Measurements from ENCODE around the gene C12orf57.

The C12orf57 gene

DNA sequence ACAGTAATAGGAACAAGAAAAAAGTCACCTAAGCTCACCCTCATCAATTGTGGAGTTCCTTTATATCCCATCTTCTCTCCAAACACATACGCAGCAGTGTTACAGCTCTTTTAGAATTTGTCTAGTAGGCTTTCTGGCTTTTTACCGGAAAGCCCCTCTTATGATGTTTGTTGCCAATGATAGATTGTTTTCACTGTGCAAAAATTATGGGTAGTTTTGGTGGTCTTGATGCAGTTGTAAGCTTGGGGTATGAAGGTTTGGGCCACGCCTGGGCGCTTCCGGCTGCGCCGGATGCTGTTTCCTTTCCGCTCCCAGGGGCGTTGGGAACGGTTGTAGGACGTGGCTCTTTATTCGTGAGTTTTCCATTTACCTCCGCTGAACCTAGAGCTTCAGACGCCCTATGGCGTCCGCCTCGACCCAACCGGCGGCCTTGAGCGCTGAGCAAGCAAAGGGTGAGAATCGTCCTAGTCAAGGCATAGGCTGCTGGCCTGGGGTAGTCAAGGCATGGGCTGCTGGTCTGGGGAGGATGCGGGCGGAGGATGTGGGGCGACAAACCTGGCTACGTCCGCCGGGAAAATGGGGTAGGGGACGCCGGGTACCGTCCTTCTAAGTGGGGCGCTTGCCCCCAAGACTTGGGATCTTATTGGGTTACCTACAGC is at the start of gene C12orf57, which contains the start of gene RNU7-1:
TSS of gene C12orf57 (plus strand) at position 301 of the 659 bp plus-strand sequence. CDS start at position 401, 100 bp downstream.
TSS of gene RNU7-1 (plus strand) at position 95 of the 659 bp plus-strand sequence.
- peak within 1 kb of the TSS; percentile 72 for H3K4me3 ChIP-seq (ENCODE audit: low read depth, low read length)
- peak; percentile 97 for DNase-seq (ENCODE audit: low read depth)
- TF ChIP-seq, protein P1, sequence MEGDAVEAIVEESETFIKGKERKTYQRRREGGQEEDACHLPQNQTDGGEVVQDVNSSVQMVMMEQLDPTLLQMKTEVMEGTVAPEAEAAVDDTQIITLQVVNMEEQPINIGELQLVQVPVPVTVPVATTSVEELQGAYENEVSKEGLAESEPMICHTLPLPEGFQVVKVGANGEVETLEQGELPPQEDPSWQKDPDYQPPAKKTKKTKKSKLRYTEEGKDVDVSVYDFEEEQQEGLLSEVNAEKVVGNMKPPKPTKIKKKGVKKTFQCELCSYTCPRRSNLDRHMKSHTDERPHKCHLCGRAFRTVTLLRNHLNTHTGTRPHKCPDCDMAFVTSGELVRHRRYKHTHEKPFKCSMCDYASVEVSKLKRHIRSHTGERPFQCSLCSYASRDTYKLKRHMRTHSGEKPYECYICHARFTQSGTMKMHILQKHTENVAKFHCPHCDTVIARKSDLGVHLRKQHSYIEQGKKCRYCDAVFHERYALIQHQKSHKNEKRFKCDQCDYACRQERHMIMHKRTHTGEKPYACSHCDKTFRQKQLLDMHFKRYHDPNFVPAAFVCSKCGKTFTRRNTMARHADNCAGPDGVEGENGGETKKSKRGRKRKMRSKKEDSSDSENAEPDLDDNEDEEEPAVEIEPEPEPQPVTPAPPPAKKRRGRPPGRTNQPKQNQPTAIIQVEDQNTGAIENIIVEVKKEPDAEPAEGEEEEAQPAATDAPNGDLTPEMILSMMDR (IDR thresholded peaks at IDR 0.05; ENCODE audit: insufficient read depth, low read depth, low read length, missing control alignments): no peak

GRCh38 chr12:6894321-6894720 is 49.5 kb upstream of the C12orf57 start:
- TF ChIP-seq, protein P1 (IDR thresholded peaks at IDR 0.05; ENCODE audit: insufficient read depth, low read depth, low read length, missing control alignments): no peak
- H3K4me3 ChIP-seq (ENCODE audit: low read depth, low read length): no peak overlapping the region
- DNase-seq (ENCODE audit: low read depth): no peak

DNA sequence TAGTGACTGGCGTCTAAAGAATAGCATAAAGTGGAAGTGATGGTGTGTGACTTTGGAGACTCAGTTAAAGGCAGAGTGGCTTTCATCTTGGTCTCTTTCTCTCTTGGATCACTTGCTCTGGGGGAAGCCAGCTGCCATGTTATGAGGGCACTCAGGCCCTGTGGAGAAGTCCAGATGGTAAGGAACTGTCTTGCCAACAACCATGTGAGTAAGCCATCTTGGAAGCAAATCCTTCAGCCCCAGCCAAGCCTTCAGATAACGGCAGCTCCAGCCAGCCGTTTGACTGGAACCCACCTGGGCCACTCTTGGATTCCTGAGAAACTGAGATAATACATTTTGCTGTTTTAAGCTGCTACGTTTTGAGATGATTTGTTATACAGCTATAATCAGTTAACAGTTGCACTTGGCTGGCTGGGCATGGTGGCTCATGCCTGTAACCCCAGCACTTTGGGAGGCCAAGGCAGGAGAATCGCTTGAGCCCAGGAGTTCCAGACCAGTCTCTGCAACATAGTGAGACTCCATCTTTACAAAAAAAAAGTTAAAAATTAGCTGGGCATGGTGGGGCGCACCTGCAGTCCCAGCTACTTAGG is 46.9 kb upstream of the C12orf57 start:
- no peak overlapping the region for H3K4me3 ChIP-seq (ENCODE audit: low read depth, low read length)
- DNase-seq (ENCODE audit: low read depth): no peak
- TF ChIP-seq, protein P1 (IDR thresholded peaks at IDR 0.05; ENCODE audit: insufficient read depth, low read depth, low read length, missing control alignments): no peak

GRCh38 chr12:6899427-6899826 is 44.4 kb upstream of the C12orf57 start:
- TF ChIP-seq, protein P1 (IDR thresholded peaks at IDR 0.05; ENCODE audit: insufficient read depth, low read depth, low read length, missing control alignments): no peak
- H3K4me3 ChIP-seq (ENCODE audit: low read depth, low read length): no peak overlapping the region
- DNase-seq (ENCODE audit: low read depth): no peak

DNA sequence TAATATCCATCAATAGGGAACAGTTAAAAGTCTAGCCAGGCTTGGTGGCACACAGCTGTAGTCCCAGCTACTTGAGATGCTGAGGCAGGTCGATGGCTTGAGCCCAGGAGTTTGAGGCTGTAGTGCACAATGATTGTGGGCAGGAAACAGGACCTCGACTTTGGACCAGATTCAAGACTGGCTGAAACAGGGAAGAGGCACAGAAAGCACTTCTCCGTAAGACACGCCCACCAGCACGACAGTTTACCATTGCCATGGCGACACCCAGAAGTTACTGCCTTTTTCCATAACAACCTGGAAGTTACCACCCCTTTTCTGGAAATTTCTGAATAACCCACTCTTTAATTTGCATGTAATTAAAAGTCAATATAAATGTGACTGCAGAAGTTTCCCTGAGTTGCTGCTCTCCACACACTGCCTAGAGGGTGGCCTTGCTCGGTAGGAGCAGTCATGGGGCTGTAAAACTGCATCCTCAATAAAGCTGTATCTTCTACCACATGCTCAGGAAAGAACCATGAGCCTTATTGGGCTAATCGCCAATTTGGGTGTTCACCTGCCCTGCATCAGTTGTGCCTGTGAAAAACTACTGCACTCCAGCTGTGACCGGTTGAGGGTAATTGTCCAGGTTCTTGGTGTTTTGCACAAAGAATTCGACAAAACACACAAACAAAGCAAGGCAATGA is 43.8 kb upstream of the C12orf57 start:
- DNase-seq (ENCODE audit: low read depth): no peak
- TF ChIP-seq, protein P1 (IDR thresholded peaks at IDR 0.05; ENCODE audit: insufficient read depth, low read depth, low read length, missing control alignments): no peak
- H3K4me3 ChIP-seq (ENCODE audit: low read depth, low read length): no peak overlapping the region

DNA sequence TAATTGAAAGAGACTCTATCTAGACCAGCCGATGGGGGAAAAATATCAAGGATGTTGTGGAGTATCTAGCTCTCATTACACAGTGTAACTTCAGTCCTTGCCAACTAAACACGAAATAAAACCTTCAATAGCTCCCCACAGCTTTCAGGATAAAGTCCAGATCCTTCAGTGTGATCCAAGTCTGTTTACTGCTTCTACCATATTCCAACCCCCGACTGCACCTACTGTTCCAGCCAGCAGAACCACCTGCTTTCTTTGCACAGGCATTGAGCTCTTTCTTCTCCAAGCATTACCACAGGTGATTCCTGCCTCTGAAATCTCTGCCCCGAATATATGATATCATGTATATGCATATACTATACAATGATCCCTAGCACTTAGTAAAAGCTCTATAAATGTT is 41.4 kb upstream of the C12orf57 start:
- DNase-seq (ENCODE audit: low read depth): no peak
- no peak overlapping the region for H3K4me3 ChIP-seq (ENCODE audit: low read depth, low read length)
- TF ChIP-seq, protein P1 (IDR thresholded peaks at IDR 0.05; ENCODE audit: insufficient read depth, low read depth, low read length, missing control alignments): no peak
